Inferior parietal cortex (tissue), 1 donor: ENCODE data around the gene NDUFS8.

Source experiments
- DNase-seq: peaks from one replicate; pipeline ENCODE4 v3.0.0-alpha.2; 2016; ENCODE audit errors: extremely low spot score

The NDUFS8 gene

DNA sequence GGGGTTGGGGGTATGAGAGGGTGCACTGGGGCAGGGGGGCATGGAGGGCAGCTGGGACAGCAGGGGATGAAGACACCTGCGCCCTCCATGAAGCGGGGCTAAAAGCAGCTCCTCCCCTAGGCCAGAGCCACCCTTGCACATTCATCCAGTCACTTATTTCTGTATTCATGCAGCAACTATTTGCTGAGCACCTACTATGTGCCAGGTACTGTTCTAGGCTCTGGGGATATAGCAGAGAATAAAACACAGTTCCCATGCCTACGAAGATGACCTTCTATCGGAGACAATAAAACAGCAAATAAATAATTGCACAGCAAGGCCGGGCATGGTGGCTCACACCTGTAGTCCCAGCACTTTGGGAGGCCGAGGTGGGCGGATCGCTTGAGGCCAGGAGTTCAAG is 15.0 kb upstream of the NDUFS8 start:
- DNase-seq, result no peak

- no peak for DNase-seq
Measured at GRCh38 chr11:68016161-68016903, 14.1 kb upstream of the NDUFS8 start.

DNA sequence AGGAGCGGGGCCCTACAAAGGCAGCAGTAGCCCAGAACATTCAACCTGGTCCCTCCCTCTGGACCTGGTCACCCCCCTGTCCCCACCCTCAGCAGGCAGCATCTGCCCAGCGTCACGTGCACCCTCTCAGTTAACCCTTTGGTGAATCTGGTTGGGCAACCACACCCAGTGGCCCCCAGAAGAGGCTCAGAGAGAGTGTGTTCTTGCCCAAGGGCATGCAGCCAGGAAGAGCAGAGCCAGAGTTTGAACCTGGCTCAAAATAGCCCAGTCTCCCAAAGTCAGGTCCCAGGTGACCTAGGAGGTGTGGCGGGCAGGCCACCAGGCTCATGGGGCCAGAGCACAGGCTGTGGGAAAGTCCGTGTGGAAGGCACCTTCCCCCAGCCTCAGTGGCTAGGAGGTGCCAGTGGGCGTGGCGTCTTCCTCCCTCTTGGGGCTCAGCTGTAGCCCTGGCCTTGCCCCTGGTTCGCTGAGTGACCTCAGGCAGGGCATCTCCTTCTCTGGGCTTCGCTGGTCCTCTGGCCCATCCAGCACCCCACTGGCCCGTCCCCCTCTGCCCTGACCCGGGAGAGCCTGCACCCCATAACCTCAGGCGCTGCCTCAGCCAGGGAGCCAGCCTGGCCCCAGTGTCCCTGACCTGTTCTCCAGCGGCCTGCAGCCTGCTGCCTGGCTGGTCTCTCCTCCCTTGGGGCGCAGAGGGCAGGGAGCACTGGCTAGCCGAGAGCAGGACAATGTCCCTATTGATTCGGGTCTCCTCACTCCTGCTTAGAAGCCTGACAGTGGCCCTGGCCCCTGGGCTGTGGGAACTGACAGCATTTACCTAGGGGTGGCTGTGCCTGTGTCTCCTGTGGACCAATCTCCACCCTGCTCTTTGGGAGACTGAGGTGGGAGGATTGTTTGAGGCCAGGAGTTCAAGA is 13.3 kb upstream of the NDUFS8 start:
- no peak for DNase-seq

DNA sequence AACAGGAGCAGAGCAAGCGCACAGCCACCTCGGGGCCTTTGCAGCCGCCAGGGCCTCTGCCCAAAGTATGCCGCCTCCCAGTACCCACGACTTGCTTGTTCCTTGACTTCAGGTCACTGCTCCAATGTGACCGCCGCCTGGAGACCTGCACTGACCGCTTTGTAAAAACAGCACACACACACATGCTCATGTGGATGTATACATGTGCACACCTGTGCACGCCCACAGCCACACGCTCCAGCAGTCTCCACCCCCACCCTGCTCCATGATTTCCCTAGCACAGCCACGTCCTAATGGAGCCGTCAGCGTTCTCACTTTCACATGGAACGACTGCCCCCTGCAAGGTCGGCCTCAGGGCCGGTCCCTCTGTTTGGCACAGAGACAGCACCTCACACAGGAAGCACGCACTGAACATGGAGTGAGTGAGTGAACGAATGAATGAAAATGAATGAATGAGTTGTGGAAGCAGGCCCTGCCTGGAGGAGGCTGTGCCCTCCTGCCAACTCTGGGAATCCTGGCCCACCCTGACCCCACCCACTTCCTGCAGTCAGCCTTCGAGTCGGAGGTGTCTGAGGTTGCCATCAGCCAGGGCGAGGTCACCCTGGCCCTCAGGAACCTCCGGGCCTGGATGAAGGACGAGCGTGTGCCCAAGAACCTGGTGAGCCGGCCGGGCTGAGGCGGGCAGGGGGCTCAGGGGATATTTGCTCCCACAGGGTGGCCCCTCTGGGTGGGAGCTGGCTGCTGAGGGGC is 12.3 kb upstream of the NDUFS8 start:
- DNase-seq, result no peak

DNA sequence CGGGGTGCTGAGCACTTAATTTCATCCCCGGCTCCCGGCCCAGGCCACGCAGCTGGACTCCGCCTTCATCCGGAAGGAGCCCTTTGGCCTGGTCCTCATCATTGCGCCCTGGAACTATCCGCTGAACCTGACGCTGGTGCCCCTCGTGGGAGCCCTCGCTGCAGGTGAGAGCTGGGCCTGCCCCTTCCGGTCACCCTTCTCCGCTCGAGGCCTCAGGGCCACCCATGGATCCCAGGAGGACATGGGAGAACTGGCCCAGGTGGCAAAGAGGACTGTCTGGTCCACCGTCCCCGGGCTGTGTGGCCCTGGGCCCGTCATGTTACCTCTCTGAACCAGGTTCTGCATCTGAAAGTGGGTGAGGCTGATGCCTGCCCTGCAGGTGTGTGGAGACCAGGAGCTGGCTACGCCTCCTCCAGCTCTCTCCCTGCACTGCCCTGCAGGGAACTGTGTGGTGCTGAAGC is 11.7 kb upstream of the NDUFS8 start:
- no peak for DNase-seq

GRCh38 chr11:68019486-68019885 is 11.0 kb upstream of the NDUFS8 start:
- DNase-seq, result no peak

DNA sequence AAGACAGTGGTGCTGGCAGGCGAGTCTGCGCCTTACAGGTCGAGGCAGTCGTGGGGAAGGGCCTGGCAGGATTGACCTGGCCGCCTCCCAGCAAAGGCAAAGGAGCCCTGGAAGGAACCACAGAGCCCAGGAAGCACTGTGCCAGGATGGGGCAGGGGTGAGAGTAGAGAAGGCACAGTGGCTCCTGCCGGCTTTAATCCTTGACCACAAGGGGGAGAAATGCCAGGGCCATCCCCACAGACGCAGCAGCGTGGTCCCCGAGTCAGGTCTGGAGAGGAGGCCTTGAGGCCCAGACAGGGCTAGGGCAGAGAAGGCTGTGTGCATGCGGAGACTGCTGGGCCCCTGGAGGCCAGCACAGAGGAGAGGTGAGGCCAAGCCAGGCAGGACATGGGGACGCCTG is 9.9 kb upstream of the NDUFS8 start:
- no peak for DNase-seq

GRCh38 chr11:68021167-68021787 is 9.2 kb upstream of the NDUFS8 start:
- DNase-seq, result no peak

GRCh38 chr11:68022531-68022930 is 8.0 kb upstream of the NDUFS8 start:
- DNase-seq, result no peak

GRCh38 chr11:68024508-68024907 is 6.0 kb upstream of the NDUFS8 start:
- DNase-seq, result no peak

- no peak for DNase-seq
Measured at GRCh38 chr11:68025047-68025446, 5.4 kb upstream of the NDUFS8 start.

GRCh38 chr11:68026391-68027105 is 3.9 kb upstream of the NDUFS8 start:
- DNase-seq, result no peak

- DNase-seq, result no peak
Measured at GRCh38 chr11:68027667-68028066, 2.8 kb upstream of the NDUFS8 start.

- DNase-seq, result no peak
Measured at GRCh38 chr11:68028802-68029545, 1.5 kb upstream of the NDUFS8 start.

GRCh38 chr11:68031144-68031464 is 623 bp downstream of the NDUFS8 start:
- no peak for DNase-seq

GRCh38 chr11:68032003-68032402 is 1.5 kb downstream of the NDUFS8 start:
- no peak for DNase-seq

GRCh38 chr11:68032997-68033707 is 2.7 kb downstream of the NDUFS8 start:
- DNase-seq, result no peak

- no peak for DNase-seq
Measured at GRCh38 chr11:68033708-68034045, 3.2 kb downstream of the NDUFS8 start.

GRCh38 chr11:68035266-68035876 is 4.9 kb downstream of the NDUFS8 start:
- DNase-seq, result no peak
